K562 (cell line): ENCODE results near the gene TMEM215.

ENCODE experiments used
- ADNP ChIP-seq: fragments of 200-800 bp; sonication (Bioruptor generic); IDR thresholded peaks from 2 replicates; pipeline ENCODE4 v1.6.1; 2016; ENCODE audit warnings: missing genetic modification characterization, missing compliant biosample characterization
- CTCF ChIP-seq, 3 experiments: IDR thresholded peaks in 2 of 3; conservative IDR thresholded peaks in 1 of 3; 2 replicates each; pipeline ENCODE4 v1.5.1; 2011 to 2012; ENCODE audit warnings: low read length in 3 of 3, mild to moderate bottlenecking in 3 of 3, control low read depth in 2 of 3, improper control_type of control experiment in 1 of 3, inconsistent platforms in 1 of 3, low read depth in 1 of 3, mixed read lengths in 1 of 3, moderate library complexity in 1 of 3; ENCODE audit not compliant: insufficient read depth in 2 of 3
- NBN ChIP-seq: fragments of 450-650 bp; IDR thresholded peaks from 2 replicates; pipeline ENCODE4 v1.6.1; 2016; ENCODE audit warnings: low read depth, mild to moderate bottlenecking
- NONO ChIP-seq, 2 experiments: fragments of 200-400 bp in 1 of 2; fragments of 450-650 bp in 1 of 2; formaldehyde crosslinking in 1 of 2; IDR thresholded peaks; 2 replicates each; pipeline ENCODE4 v1.6.1; 2017; ENCODE audit warnings: low read depth in 2 of 2, mild to moderate bottlenecking in 2 of 2, moderate library complexity in 2 of 2, low read length in 1 of 2
- REST ChIP-seq, 2 experiments: fragments of 450-650 bp; formaldehyde crosslinking in 1 of 2; IDR thresholded peaks; 2 replicates each; pipeline versions ENCODE4 v1.4.0 to v1.6.1; 2014 to 2020; ENCODE audit warnings: mild to moderate bottlenecking in 2 of 2, borderline replicate concordance in 1 of 2, low read depth in 1 of 2
- RFX5 ChIP-seq: IDR thresholded peaks from 2 replicates; pipeline ENCODE4 v1.6.1; 2011; ENCODE audit warnings: low read depth, mild to moderate bottlenecking, improper control_type of control experiment, low read length
- STAT5B ChIP-seq: fragments of 250-450 bp; sonication (Bioruptor Pico); IDR thresholded peaks from 2 replicates; pipeline ENCODE4 v1.8.0; 2021; ENCODE audit warnings: mild to moderate bottlenecking, inconsistent platforms
- TAF1 ChIP-seq: IDR thresholded peaks from 2 replicates; pipeline ENCODE4 v1.6.1; 2011; ENCODE audit warnings: mild to moderate bottlenecking, low read length, moderate library complexity; ENCODE audit not compliant: insufficient read depth, control insufficient read depth, severe bottlenecking; ENCODE audit errors: extremely low read depth
- ZBTB8A ChIP-seq: fragments of 450-650 bp; IDR thresholded peaks from 2 replicates; pipeline ENCODE4 v1.6.1; 2018; ENCODE audit warnings: mild to moderate bottlenecking, moderate library complexity; ENCODE audit not compliant: partially characterized antibody
- ZFP36 ChIP-seq: fragments of 150-350 bp; IDR thresholded peaks from 2 replicates; pipeline ENCODE4 v1.6.1; 2018; ENCODE audit warnings: low read length, low read depth; ENCODE audit not compliant: partially characterized antibody

GRCh38 chr9:32742296-32742695 is 41.0 kb upstream of the TMEM215 start:
- TF ChIP-seq REST (IDR thresholded peaks at IDR 0.05; ENCODE audit: borderline replicate concordance) (no peak), REST (CRISPR knock-in tag; IDR thresholded peaks at IDR 0.05; ENCODE audit: low read depth) (no peak), NONO (IDR thresholded peaks at IDR 0.05; ENCODE audit: low read depth in 2 of 2, low read length in 1 of 2) (no peak), RFX5 (no peak), ADNP (no peak), ZBTB8A (no peak), NBN (no peak), TAF1 (no peak), STAT5B (no peak), CTCF (IDR thresholded peaks at IDR 0.05 in 2 of 3, conservative IDR thresholded peaks at IDR 0.05 in 1 of 3; ENCODE audit: insufficient read depth in 2 of 3, low read depth in 1 of 3, low read length in 3 of 3) (no peak), ZFP36 (no peak)
